Fibroblast of skin of back (primary cell): ENCODE results near the gene GRIN2D. TPM values are rescaled to one million over a fixed set of nuclear protein-coding genes. Genes with fewer than 3 reads are reported as not detected.

Experiments used
- DNase-seq: peaks from one replicate; pipeline ENCODE4 v3.0.0-alpha.2; 2013
- polyA plus RNA-seq, 2 experiments: library from polyadenylated mRNA; unstranded; fragments of 120-200 nt; gene quantifications; one replicate each; pipeline ENCODE4 v1.2.1, GENCODE V29; 2013; ENCODE audit not compliant: insufficient read length in 2 of 2

GRIN2D gene
- 1.5 TPM for polyA plus RNA-seq (2013, experiment 1 of 2; ENCODE audit: insufficient read length)
- polyA plus RNA-seq (2013, experiment 2 of 2; ENCODE audit: insufficient read length), result 1.6 TPM

GRCh38 chr19:48393559-48394330 lies at the start of gene GRIN2D:
TSS of gene GRIN2D (plus strand) at chr19:48393668. CDS start at chr19:48398393, 4,725 bp downstream.
- DNase-seq, result peak; percentile 41

DNA sequence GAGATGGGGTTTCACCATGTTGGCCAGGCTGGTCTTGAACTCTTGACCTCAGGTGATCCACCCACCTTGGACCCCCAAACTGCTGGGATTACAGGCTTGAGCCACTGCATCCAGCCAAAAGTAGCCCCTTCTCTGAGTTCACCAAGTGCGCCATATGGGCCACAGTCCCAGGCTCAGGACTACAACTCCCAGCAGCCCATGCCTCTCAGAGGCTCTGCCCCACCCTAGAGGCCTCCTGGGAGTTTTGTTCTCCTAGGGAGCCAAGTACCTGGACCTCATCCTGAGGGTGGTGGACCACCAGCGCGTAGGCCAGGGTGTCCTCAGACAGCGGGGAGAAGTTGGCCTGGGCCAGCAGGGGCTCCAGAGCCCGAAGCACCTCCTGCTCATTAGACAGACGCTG lies 48.6 kb upstream of the GRIN2D start:
- no peak for DNase-seq

- DNase-seq, result no peak
Observed at GRCh38 chr19:48346191-48346590, 47.3 kb upstream of the GRIN2D start.

DNA sequence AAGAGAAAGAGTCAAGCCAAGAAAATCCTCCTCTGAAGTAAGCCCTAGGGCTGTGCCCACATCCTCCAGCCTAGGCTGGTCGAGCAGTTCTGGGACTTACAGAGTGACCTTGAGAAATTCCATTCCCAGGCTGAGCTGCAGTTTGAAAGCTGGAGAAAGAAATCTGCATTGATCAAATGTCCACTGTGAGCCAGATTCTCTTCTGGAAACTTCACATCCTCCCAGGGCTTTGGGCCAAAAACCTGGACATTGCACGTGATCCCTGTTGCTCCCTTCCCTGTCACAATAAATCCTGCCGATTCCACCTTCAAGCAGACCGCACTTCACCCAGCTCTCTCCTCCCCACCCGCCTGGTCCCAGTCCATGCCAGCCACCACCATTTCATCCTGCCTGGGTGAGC lies 45.4 kb upstream of the GRIN2D start:
- DNase-seq, result no peak

DNA sequence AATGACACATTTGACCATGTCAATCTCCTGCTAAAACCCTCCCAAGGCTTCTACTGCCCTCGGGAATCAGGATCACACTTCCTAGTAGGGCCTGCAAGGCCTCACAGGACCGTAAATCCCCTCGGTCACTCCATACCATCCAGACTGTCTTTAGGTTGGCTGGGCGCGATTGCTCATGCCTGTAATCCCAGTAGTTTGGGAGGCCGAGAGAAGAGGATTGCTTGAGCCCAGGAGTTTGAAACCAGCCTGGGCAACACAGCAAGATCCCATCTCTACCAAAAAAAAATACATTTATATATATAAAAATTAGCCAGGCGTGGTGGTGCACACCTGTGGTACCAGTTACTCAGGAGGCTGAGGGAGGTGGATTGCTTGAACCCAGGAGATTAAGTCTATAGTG lies 44.7 kb upstream of the GRIN2D start:
- DNase-seq, result no peak

GRCh38 chr19:48350856-48351255 lies 42.6 kb upstream of the GRIN2D start:
- no peak for DNase-seq

GRCh38 chr19:48351341-48351752 lies 42.1 kb upstream of the GRIN2D start:
- peak; percentile 57 for DNase-seq

- peak; percentile 41 for DNase-seq
Observed at GRCh38 chr19:48353677-48354076, 39.8 kb upstream of the GRIN2D start.

DNA sequence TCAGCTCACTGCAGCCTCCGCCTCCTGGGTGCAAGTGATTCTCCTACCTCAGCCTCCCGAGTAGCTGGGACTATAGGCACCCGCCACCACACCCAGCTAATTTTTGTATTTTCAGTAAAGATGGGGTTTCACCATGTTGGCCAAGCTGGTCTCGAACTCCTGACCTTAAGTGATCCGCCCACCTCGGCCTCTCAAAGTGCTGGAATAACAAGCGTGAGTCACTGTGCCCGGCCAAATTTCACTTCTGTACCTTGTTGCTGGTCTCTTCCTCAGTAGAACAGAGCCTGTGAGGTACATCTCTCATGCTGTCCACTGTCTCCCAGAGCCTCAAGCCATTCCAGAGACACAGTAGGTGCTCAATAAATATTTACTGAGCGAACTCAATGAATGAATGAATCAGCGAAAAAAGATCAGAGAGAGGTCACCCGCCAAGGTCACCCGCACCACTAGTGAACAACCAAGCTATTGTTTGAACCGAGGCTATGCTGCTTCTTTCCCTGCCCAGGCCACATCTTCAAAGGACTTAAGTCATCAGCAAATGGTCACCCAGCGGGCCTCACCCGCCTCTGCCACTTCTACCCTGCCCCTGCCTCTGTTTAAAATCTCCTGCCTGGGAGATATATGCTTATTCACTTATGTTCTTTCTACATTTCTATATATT lies 39.0 kb upstream of the GRIN2D start:
- DNase-seq, result no peak

DNA sequence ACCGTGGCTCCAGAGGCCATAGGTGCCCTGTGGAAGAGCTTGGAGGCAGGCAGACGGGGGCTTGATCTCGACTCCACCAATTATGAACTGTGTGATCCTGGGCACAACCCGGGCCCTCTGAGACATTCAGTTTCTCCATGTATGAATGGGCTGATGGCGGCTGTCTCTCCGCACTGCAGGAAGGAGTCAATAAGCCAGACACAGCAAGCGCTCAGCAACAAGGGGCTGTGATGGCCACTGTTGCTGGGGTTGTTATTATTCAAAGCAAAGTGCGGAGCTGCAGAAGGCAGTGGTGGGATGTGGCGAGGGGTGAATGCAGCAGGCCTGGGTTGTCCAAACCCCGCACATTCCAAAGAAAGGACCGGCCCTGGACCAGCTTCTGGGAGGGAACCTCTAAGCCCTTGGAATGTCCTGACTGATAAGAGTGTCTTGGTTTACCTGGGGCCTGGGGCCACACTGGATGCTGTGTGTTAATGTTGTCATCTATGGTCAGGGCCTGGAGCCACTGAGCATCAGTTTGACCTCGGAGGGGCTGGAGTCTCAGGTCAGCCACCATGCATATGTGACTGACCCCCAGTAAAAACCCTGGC lies 38.0 kb upstream of the GRIN2D start:
- DNase-seq, result no peak

DNA sequence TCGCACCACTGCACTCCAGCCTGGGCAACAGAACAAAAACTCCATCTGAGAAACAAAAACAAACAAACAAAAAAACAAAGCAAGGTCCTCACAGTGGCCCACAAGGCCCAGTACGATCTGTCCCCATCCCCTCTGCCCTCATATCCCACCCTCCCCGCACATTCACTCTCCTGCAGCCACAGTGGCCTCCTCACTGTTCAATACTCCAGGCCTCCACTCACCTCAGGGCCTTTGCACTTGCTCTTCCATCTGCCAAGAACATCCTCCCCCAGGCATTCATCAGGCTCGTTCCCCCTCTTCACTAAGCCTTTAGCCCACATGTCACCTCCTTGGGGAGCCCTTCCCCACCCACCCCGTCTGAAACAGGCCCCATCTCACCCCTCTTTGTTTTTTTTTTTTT lies 34.3 kb upstream of the GRIN2D start:
- no peak for DNase-seq

DNA sequence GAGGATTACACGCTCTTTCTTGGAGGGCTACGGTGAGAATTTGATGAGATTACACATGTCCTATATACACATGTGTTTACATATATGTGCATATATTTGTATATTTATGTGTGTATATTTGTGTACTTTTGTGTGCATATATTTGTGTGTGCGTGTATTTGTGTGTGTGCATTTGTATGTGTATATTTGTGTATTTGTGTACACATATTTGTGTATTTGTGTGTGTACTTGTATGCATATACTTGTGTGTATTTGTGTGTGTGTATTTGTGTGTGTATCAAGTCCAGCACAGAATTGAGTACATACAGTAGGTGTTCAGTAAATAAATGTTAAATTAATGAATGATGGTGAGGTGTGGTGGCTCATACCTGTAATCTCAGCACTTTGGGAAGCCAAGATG lies 31.6 kb upstream of the GRIN2D start:
- DNase-seq, result no peak

DNA sequence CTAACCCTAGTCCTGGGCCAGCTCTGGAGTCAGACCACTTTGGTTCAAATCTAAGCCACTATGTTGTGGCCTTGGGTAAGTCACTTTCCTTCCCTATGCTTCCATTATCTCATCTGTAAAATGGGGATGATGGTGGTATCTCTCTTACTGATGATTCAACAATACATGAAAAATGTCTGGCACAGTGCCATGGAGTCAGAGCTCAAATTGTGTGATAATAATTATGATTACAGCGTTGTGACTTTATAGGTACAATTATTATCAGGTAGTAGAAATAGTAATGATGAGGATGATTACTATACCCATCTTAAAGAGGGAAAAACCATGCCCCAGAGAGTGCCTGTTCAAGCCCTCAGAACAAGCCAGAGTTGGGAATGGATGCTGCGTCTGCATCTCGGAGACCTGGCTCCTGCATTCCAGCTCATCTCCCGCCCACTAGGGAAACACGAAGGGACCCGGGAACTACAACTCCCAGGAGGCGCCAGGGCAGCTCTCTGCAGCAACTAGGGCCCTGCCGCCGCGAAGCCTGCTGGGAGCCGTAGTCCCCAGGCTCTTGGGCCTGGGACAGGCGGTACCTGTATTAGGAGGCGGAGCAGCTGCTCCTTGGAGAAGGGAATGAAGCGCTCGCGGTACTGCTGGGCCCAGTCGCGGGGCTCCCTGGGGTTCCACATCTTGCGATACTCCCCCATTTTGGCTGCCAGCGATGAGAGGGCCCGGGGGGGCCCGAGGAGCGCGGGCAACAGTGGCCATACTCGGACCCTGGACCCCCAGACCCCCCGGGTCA lies 30.6 kb upstream of the GRIN2D start:
- DNase-seq, result peak; percentile 94

- no peak for DNase-seq
Observed at GRCh38 chr19:48363500-48363809, 30.0 kb upstream of the GRIN2D start.

- DNase-seq, result peak; percentile 99
Observed at GRCh38 chr19:48363810-48364597, 29.5 kb upstream of the GRIN2D start, which contains the start of the genes SYNGR4 and TMEM143. TSS of gene SYNGR4 (plus strand) at chr19:48364367. CDS start at chr19:48365843, 1,476 bp downstream. TSS of gene TMEM143 (minus strand) at chr19:48363940. CDS start at chr19:48363920, 20 bp downstream.

GRCh38 chr19:48364598-48365348 lies 28.7 kb upstream of the GRIN2D start:
- DNase-seq, result no peak

DNA sequence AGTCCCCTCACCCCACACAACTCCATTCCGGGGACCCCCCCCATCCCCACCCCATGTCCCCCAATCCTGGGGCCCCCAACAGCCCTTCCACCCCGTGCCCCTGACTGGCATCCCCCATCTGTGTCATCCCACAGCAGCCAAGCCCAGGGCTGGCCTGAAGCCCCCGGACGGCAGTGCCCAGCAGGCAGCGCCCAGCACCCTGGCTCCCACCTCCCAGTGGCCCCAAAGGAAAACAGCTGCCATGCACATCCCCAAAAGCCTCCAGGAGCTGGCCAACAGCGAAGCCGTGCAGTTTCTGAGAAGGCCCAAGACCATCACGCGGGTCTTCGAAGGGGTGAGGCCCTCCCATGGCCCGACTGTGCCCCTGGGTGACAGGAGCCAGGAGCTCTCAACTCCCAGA lies 27.9 kb upstream of the GRIN2D start:
- no peak for DNase-seq

DNA sequence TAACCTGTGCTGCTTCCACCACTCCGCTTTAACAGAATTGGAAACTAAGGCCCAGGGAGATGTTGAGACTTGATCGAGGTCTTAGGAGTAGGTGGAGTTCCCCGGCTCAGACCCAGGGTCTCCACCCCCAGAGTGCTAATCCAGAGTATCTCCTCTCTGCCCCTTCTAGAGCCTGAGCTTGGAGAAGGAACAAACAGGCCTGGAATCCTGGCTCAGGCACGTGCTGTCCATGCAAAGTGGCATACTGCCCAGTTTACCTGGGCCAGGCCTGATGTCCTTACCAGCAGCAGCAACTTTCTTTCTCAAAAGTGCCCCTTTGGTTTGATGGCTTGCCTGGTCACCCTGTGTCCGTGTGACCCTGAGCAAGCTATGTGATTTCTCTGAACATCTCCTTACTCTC lies 25.6 kb upstream of the GRIN2D start:
- DNase-seq, result no peak

- DNase-seq, result no peak
Observed at GRCh38 chr19:48368936-48369335, 24.5 kb upstream of the GRIN2D start.

DNA sequence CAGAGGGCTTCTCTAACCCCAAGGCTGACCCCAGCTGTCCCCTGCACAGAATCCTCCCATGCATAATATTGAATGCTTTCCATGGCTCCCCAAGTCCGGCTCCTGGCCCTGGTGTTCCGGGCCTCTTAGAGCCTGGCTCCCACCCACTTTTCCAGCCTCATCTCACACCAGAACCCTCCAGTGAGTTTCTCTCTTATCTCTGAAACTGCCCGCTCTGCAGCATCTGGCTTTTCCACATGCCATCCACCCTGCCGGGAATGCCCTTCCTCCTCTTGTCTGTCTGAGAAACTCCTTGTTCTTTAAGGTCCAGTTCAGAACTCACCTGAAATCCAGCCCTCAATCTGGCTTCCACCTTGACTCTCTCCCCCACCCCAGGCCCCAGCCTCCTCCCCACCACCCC lies 22.5 kb upstream of the GRIN2D start:
- DNase-seq, result no peak

DNA sequence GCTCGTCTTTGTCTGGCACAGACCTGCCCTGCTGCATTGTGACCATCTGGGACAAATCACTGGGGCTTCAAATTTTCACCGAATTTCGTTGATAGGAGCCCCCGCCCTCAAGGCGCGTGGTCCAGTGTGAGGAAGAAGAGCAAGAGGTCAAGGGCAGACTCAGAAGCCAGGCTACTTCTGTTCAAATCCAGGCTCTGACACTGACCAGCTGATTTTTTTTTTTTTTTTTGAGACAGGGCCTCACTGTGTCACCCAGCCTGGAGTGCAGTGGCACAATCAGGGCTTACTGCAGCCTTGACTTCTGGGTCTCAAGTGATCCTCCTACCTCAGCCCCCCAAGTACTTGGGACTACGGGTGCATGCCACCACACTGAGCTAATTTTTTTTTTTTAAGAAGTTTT lies 22.1 kb upstream of the GRIN2D start:
- DNase-seq, result no peak
